GM21381 (cell line): ENCODE results near the gene REN.

Source experiments
- ATAC-seq: cut with Tn5 transposase; IDR thresholded peaks from one replicate; pipeline ENCODE4 v1.9.1; 2021; ENCODE audit warnings: mild to moderate bottlenecking, moderate library complexity; ENCODE audit not compliant: unreplicated experiment

REN gene

GRCh38 chr1:204112876-204113730 is 53.0 kb downstream of the REN start:
- ATAC-seq, result no peak

GRCh38 chr1:204110894-204111633 is 55.1 kb downstream of the REN start:
- no peak for ATAC-seq

GRCh38 chr1:204108312-204109141 is 57.6 kb downstream of the REN start:
- ATAC-seq, result no peak

GRCh38 chr1:204107892-204108291 is 58.2 kb downstream of the REN start:
- no peak for ATAC-seq

GRCh38 chr1:204106825-204107224 is 59.3 kb downstream of the REN start:
- no peak for ATAC-seq

GRCh38 chr1:204105131-204105515 is 61.0 kb downstream of the REN start:
- ATAC-seq, result no peak
